B cell (primary cell): ENCODE data around the gene FMN1. TPM values are rescaled to one million over a fixed set of nuclear protein-coding genes. Genes with fewer than 3 reads are reported as not detected.

ENCODE experiments used
- ATAC-seq: fragments of 200-7000 bp; cut with Tn5 transposase; one replicate; pipeline ENCODE4 v1.10.0; 2021; ENCODE audit warnings: low read depth, mild to moderate bottlenecking, moderate number of reproducible peaks, moderate library complexity
- CTCF ChIA-PET: fragments of 350-600 bp; sonication (Branson Sonifier 250); formaldehyde crosslinking; loops from one replicate; lab custom pipeline; 2021; ENCODE audit warnings: antibody characterized with exemption, inconsistent platforms; lab: Charles Lee
- POLR2A ChIA-PET: fragments of 350-600 bp; sonication (Branson Sonifier 250); formaldehyde crosslinking; loops from one replicate; lab custom pipeline; 2021; ENCODE audit warnings: antibody characterized with exemption; lab: Charles Lee
- DNase-seq: peaks from one replicate; pipeline ENCODE4 v3.0.0; 2013
- H2AFZ ChIP-seq: 2 replicates; pipeline ENCODE4 v1.6.1; 2012; ENCODE audit warnings: mild to moderate bottlenecking, low read depth, low read length; ENCODE audit not compliant: insufficient read depth, poor library complexity, severe bottlenecking
- H3K27ac ChIP-seq, 2 donors: 1 replicate in 1 of 2; 2 replicates in 1 of 2; pipeline ENCODE4 v1.5.1; 2012 to 2013; ENCODE audit warnings: low read length in 2 of 2, mild to moderate bottlenecking in 2 of 2, moderate library complexity in 1 of 2
- H3K27me3 ChIP-seq, 4 experiments: fragments of 200-600 bp in 1 of 4; sonication (generic) in 1 of 4; replicated peaks in 1 of 4; 1 replicate in 2 of 4; 2 replicates in 2 of 4; pipeline versions ENCODE4 v1.6.1 to v1.7.0; 2013 to 2016; ENCODE audit warnings: low read length in 3 of 4, mild to moderate bottlenecking in 2 of 4, mixed read lengths in 1 of 4, moderate library complexity in 1 of 4; ENCODE audit not compliant: insufficient read depth in 4 of 4, control insufficient read depth in 3 of 4; ENCODE audit errors: control extremely low read depth in 1 of 4
- H3K36me3 ChIP-seq, 2 experiments: replicated peaks in 1 of 2; 1 replicate in 1 of 2; 2 replicates in 1 of 2; pipeline versions ENCODE4 v1.6.1 to v1.7.1; 2013; ENCODE audit warnings: low read length in 1 of 2; ENCODE audit not compliant: insufficient read depth in 2 of 2, control insufficient read depth in 1 of 2; ENCODE audit errors: control extremely low read depth in 1 of 2, extremely low read depth in 1 of 2
- H3K4me1 ChIP-seq, 2 donors: fragments of 200-600 bp in 1 of 2; sonication (generic) in 1 of 2; 1 replicate in 1 of 2; 2 replicates in 1 of 2; pipeline versions ENCODE4 v1.5.1 to v1.6.1; 2013 to 2017; ENCODE audit warnings: low read length in 2 of 2; ENCODE audit not compliant: control insufficient read depth in 2 of 2, insufficient read depth in 2 of 2
- H3K4me2 ChIP-seq: replicated peaks from 2 replicates; pipeline ENCODE3; 2012; ENCODE audit warnings: mild to moderate bottlenecking, low read depth, low read length; ENCODE audit not compliant: poor library complexity, severe bottlenecking
- H3K4me3 ChIP-seq, 5 experiments: fragments of 200-600 bp in 1 of 5; sonication (generic) in 1 of 5; 1 replicate in 3 of 5; 2 replicates in 2 of 5; pipeline versions ENCODE4 v1.5.1 to v1.7.0; 2011 to 2016; ENCODE audit warnings: low read length in 4 of 5, mild to moderate bottlenecking in 4 of 5, low read depth in 2 of 5, control low read depth in 1 of 5, moderate library complexity in 1 of 5; ENCODE audit not compliant: insufficient read depth in 1 of 5; ENCODE audit errors: control extremely low read depth in 1 of 5, extremely low read depth in 1 of 5
- H3K79me2 ChIP-seq: fragments of 200-600 bp; sonication (generic); one replicate; pipeline ENCODE4 v1.6.0; 2016; ENCODE audit warnings: low read length; ENCODE audit not compliant: control insufficient read depth, insufficient read depth
- H3K9ac ChIP-seq: fragments of 200-600 bp; sonication (generic); 2 replicates; pipeline ENCODE4 v1.6.1; 2017; ENCODE audit warnings: mild to moderate bottlenecking, low read length, moderate library complexity
- H3K9me3 ChIP-seq, 3 donors: one replicate each; pipeline versions ENCODE4 v1.6.1 to v1.7.1; 2013; ENCODE audit warnings: low read length in 2 of 3; ENCODE audit not compliant: control insufficient read depth in 2 of 3, insufficient read depth in 1 of 3; ENCODE audit errors: control extremely low read depth in 1 of 3
- H4K20me1 ChIP-seq: 2 replicates; pipeline ENCODE4 v1.6.0; 2012; ENCODE audit warnings: mild to moderate bottlenecking, low read length; ENCODE audit not compliant: insufficient read depth, control insufficient read depth, poor library complexity, severe bottlenecking
- H3K27ac Mint-ChIP-seq: one replicate; pipeline ENCODE4 v1.8.0; 2021; ENCODE audit warnings: mixed read lengths
- H3K27me3 Mint-ChIP-seq: one replicate; pipeline ENCODE4 v1.8.0; 2021; ENCODE audit warnings: mixed read lengths
- H3K4me1 Mint-ChIP-seq: one replicate; pipeline ENCODE4 v1.8.0; 2021; ENCODE audit warnings: mixed read lengths
- H3K4me3 Mint-ChIP-seq: one replicate; pipeline ENCODE4 v1.8.0; 2021; ENCODE audit warnings: mixed read lengths
- H3K9me3 Mint-ChIP-seq: one replicate; pipeline ENCODE4 v1.8.0; 2022; ENCODE audit warnings: mixed read lengths; ENCODE audit not compliant: insufficient read depth
- CTCF ChIP-seq: fragments of 200-600 bp; IDR thresholded peaks from one replicate; pipeline ENCODE4 v1.8.0; 2022; ENCODE audit warnings: antibody characterized with exemption, mild to moderate bottlenecking
- EZH2 ChIP-seq: IDR thresholded peaks from 2 replicates; pipeline ENCODE4 v1.6.1; 2012; ENCODE audit warnings: borderline replicate concordance, low read depth, mild to moderate bottlenecking, moderate library complexity, low read length; ENCODE audit not compliant: insufficient read depth, poor library complexity, severe bottlenecking
- WGBS: methylation state at CpG from one replicate; pipeline ENCODE4 v1.1.5; 2013; ENCODE audit warnings: missing lambda C conversion rate; ENCODE audit not compliant: insufficient coverage; 5-methylcytosine and 5-hydroxymethylcytosine counted together
- intact Hi-C: fragments of 100-400 bp; cut with micrococcal nuclease; formaldehyde crosslinking; loops from one replicate; pipeline ENCODE4 v1.10.0; 2022
- polyA plus RNA-seq: library from polyadenylated mRNA; depleted of rRNA; stranded (reverse); fragments of >200 nt; gene quantifications from 2 replicates; pipeline ENCODE4 v1.2.3, GENCODE V29; 2012
- total RNA-seq, 2 donors: library from RNA; stranded (reverse); fragments of 120-200 nt in 1 of 2; gene quantifications; 1 replicate in 1 of 2; 2 replicates in 1 of 2; pipeline versions ENCODE4 v1.2.3 to v1.2.4, GENCODE V29; 2013 to 2022

Gene FMN1
- total and polyA plus RNA-seq, 2 donors (not counting 1 experiment from before 2014, with no cell fraction given) = 0.21 to 0.96 TPM

DNA sequence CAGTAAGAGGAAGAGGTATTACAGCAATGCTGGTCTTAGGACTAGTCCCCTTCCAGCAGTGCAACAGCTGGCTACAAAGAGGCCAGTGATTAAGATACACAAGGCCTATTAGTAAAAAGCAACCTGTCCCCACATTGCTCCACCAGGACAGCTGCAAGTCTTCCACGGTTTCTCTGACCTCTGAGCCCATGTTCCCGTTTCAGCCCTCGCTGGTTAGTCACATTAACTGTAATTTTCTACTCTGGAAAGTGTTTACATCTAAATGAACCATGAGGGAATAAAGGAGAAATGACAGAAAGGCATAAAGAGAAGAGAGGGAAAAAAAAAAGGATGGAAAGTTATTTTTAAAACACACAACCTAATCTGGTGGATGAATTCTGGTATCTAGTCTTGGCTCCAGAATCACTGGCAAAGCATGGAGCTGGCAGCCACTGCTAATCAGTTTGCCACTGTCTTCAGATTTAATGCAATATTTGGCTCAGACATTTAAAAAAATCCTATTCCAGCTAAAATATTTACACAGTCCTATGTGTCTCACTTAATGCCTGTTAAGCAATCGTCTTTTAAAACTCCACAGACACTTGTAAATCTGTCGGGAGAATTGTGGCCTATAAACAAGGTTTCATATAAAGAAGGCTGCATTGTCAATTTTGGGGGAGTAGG, 321.8 kb downstream of the FMN1 start:
- Mint-ChIP-seq H3K9me3 (no peaks in the 10 kb centered on the region), H3K27me3 (no peaks in the 10 kb centered on the region), H3K4me1 (peaks cover 17% of the 10 kb centered on the region), H3K27ac (no peak overlapping the region), H3K4me3 (no peak overlapping the region)
- Histone ChIP-seq H3K36me3 (no peaks in the 10 kb centered on the region), H3K4me1 (peaks cover 0 to 3% of the 10 kb centered on the region in 2 donors), H3K4me3 (no peak overlapping the region), H2AFZ (no peak overlapping the region), H3K4me2 (no peak overlapping the region), H3K79me2 (no peaks in the 10 kb centered on the region), H3K9ac (no peak overlapping the region), H3K27me3 (no peaks in the 10 kb centered on the region), H3K27ac (no peak overlapping the region), H3K9me3 (no peaks in the 10 kb centered on the region), H4K20me1 (no peaks in the 10 kb centered on the region)
- POLR2A ChIA-PET = interaction anchor here (0.7 kb wide), 1 partner anchor 36 kb away, joined by 3 read pairs; no protein-coding TSS in a partner anchor
- 100% methylated on average over 4 of the region's 5 CpGs for WGBS
- intact Hi-C loops = loop anchor here (5.0 kb wide), 1 partner anchor 40 kb away; no protein-coding TSS in a partner anchor
- ATAC-seq (no peak), DNase-seq (no peak)
- CTCF ChIA-PET = no interaction called here
- no peak for TF ChIP-seq EZH2
- no peak for TF ChIP-seq CTCF

DNA sequence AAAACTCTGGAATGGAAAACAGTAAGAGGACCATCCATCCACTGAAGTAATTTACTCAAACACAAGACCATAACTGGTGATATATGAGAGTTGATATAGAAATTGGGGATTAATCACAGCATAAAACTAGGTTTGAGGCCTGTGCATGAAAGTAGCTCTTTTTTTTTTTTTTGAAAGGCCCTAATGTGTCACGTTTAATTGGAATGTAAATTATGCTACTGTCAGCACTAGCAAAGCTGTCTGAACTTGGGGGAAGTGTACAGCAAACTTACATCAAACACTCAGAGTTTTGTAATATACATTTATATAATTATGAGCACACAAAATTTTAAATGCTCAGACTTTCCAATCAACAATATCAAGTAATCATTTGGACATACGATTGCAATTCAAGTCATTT, 322.6 kb downstream of the FMN1 start:
- ChIA-PET POLR2A (no interaction called here), CTCF (no interaction called here)
- Histone ChIP-seq H3K27me3 (no peaks in the 10 kb centered on the region), H3K4me1 (peaks cover 0 to 3% of the 10 kb centered on the region in 2 donors), H4K20me1 (no peaks in the 10 kb centered on the region), H3K79me2 (no peaks in the 10 kb centered on the region), H3K9me3 (no peaks in the 10 kb centered on the region), H3K4me3 (no peak overlapping the region), H3K9ac (no peak overlapping the region), H2AFZ (no peak overlapping the region), H3K27ac (no peak overlapping the region), H3K4me2 (no peak overlapping the region), H3K36me3 (no peaks in the 10 kb centered on the region)
- Mint-ChIP-seq H3K27me3 (no peaks in the 10 kb centered on the region), H3K4me1 (peaks cover 17% of the 10 kb centered on the region), H3K4me3 (no peak overlapping the region), H3K9me3 (no peaks in the 10 kb centered on the region), H3K27ac (no peak overlapping the region)
- intact Hi-C loops = loop anchor here (5.0 kb wide), 1 partner anchor 40 kb away; no protein-coding TSS in a partner anchor
- DNase-seq (no peak), ATAC-seq (no peak)
- WGBS = no CpG with 5 or more reads among the region's 2 CpGs
- TF ChIP-seq EZH2 (no peak), CTCF (no peak)
